SK-N-MC (cell line): Measurements from ENCODE around the gene MYO18A.

Experiments used
- EZH2 ChIP-seq: fragments of 200-600 bp; sonication (generic); IDR thresholded peaks from one replicate; pipeline ENCODE4 v1.6.1; 2017; ENCODE audit warnings: antibody characterized with exemption
- FOXP2 ChIP-seq: optimal IDR thresholded peaks from 2 replicates; pipeline ENCODE3; 2011; ENCODE audit warnings: mild to moderate bottlenecking, moderate library complexity; ENCODE audit not compliant: insufficient read depth; ENCODE audit errors: extremely low read length, control extremely low read depth
- POLR2AphosphoS5 ChIP-seq: IDR thresholded peaks from 2 replicates; pipeline ENCODE4 v1.6.1; 2012; ENCODE audit warnings: mild to moderate bottlenecking, low read depth, low read length, borderline replicate concordance

GRCh38 chr17:29042679-29043538 is 137.3 kb downstream of the MYO18A start, which contains the start of gene PIPOX:
- TF ChIP-seq POLR2AphosphoS5 (no peak), EZH2 (no peak), FOXP2 (no peak)
